GM12874 (cell line): ENCODE measurements around the gene NAA60.

Experiments used
- CTCF ChIP-seq: IDR thresholded peaks from 2 replicates; pipeline ENCODE4 v1.5.1; 2011; ENCODE audit warnings: low read depth, mild to moderate bottlenecking, control low read depth, low read length, moderate library complexity; ENCODE audit not compliant: insufficient read depth

NAA60 gene

GRCh38 chr16:3529175-3529574 lies 85.7 kb downstream of the NAA60 start:
- TF ChIP-seq CTCF = no peak

- TF ChIP-seq CTCF = no peak
Measured at GRCh38 chr16:3530371-3530914, 87.0 kb downstream of the NAA60 start.

- no peak for TF ChIP-seq CTCF
Measured at GRCh38 chr16:3532741-3533140, 89.3 kb downstream of the NAA60 start.

- TF ChIP-seq CTCF = no peak
Measured at GRCh38 chr16:3534126-3534525, 90.6 kb downstream of the NAA60 start.

- no peak for TF ChIP-seq CTCF
Measured at GRCh38 chr16:3536271-3536731, 92.8 kb downstream of the NAA60 start.
